Measurements from ENCODE around the gene IFNA1.

Gene IFNA1

GRCh38 chr9:21482213-21482612, 42.0 kb downstream of the IFNA1 start, which contains the start of gene IFNE:
IFNE (minus strand) TSS chr9:21482313; CDS start chr9:21481694, 619 bp downstream.
- TF ChIP-seq FOXP2 (optimal IDR thresholded peaks at IDR 0.05; ENCODE audit: control extremely low read depth, extremely low read length, insufficient read depth) (no peak), EZH2 (IDR thresholded peaks at IDR 0.05) (no peak)
- Histone ChIP-seq H3K9ac (ENCODE audit: insufficient read length) (no peak within 1 kb of the TSS), H3K27ac (no peak within 1 kb of the TSS), H3K36me3 (ENCODE audit: insufficient read depth, low read length) (no peaks in the 10 kb centered on the region), H3K4me3 (no peak within 1 kb of the TSS), H3K9me3 (ENCODE audit: low read depth, low read length) (no peaks in the 10 kb centered on the region)
- DNase-seq (ENCODE audit: low read depth, low spot score), result no peak
